ENCODE results near the gene TMEM151B. TPM values are rescaled to one million over a fixed set of nuclear protein-coding genes. Genes with fewer than 3 reads are reported as not detected.

TMEM151B gene
- total and polyA plus RNA-seq, 2 donors from 2014 or later = not detected

DNA sequence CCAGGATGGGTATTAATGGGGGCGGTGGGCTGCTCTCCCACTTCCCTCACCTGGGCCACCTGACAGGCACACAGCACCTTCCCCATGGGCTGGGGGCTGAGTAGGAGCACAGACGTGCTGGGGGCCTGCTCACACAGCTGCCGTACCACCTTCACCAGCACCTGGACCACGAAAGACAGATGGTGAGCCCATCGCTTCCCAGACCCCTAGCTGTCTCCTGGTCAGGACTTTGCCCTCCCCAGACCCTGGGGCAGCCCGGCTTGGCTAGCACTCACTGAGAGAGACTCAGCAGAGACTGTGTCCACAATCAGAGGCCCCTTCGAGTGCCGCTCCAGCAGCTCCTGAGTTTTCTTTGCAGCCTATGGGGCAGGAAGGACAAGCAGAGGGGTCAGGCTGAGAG lies 30.9 kb downstream of the TMEM151B start:
- Histone ChIP-seq H3K4me1 (ENCODE audit: control insufficient read depth in 2 of 3, insufficient read depth in 2 of 3, low read depth in 1 of 3, low read length in 3 of 3) (peaks cover 0 to 9% (median 0%) of the 10 kb centered on the region in 3 donors), H3K36me3 (ENCODE audit: control insufficient read depth in 2 of 3, insufficient read depth in 3 of 3, low read length in 3 of 3) (peaks cover 0 to 30% (median 13%) of the 10 kb centered on the region in 3 donors), H3K9ac (ENCODE audit: low read length in 3 of 3) (no peak overlapping the region), H3K27ac (ENCODE audit: low read depth in 2 of 2, low read length in 2 of 2) (no peak overlapping the region), H3K4me3 (ENCODE audit: low read length in 3 of 3) (no peak overlapping the region), H3K27me3 (ENCODE audit: control insufficient read depth, insufficient read depth, low read length) (peaks cover 10% of the 10 kb centered on the region), H3K9me3 (ENCODE audit: control insufficient read depth in 2 of 3, insufficient read depth in 1 of 3, low read length in 3 of 3) (no peaks in the 10 kb centered on the region)
- FAIRE-seq (no peak), DNase-seq (peak in 1 of 5 donors; percentile 45)
- TF ChIP-seq CTCF (IDR thresholded peaks at IDR 0.05; ENCODE audit: borderline replicate concordance, extremely low read depth, insufficient read depth) = no peak
- intact Hi-C loops (cut with DNase I) = no loop called here

- Histone ChIP-seq H3K36me3 (ENCODE audit: control insufficient read depth in 2 of 3, insufficient read depth in 3 of 3, low read length in 3 of 3) (peaks cover 0 to 30% (median 13%) of the 10 kb centered on the region in 3 donors), H3K9me3 (ENCODE audit: control insufficient read depth in 2 of 3, insufficient read depth in 1 of 3, low read length in 3 of 3) (no peaks in the 10 kb centered on the region), H3K27me3 (ENCODE audit: control insufficient read depth, insufficient read depth, low read length) (peaks cover 6% of the 10 kb centered on the region), H3K4me1 (ENCODE audit: control insufficient read depth in 2 of 3, insufficient read depth in 2 of 3, low read depth in 1 of 3, low read length in 3 of 3) (peaks cover 0 to 7% (median 0%) of the 10 kb centered on the region in 3 donors), H3K4me3 (ENCODE audit: low read length in 3 of 3) (no peak overlapping the region), H3K9ac (ENCODE audit: low read length in 3 of 3) (no peak overlapping the region), H3K27ac (ENCODE audit: low read depth in 2 of 2, low read length in 2 of 2) (no peak overlapping the region)
- no peak for TF ChIP-seq CTCF (IDR thresholded peaks at IDR 0.05; ENCODE audit: borderline replicate concordance, extremely low read depth, insufficient read depth)
- intact Hi-C loops (cut with DNase I) = no loop called here
- DNase-seq = peak in 1 of 5 donors; percentile 56
- FAIRE-seq = no peak
Observed at GRCh38 chr6:44301782-44302564, 31.7 kb downstream of the TMEM151B start.

GRCh38 chr6:44302856-44303255 lies 32.6 kb downstream of the TMEM151B start:
- intact Hi-C loops (cut with DNase I) = no loop called here
- FAIRE-seq (no peak), DNase-seq (peak in 1 of 5 donors; percentile 37)
- peaks cover 0 to 33% (median 13%) of the 10 kb centered on the region in 3 donors for H3K36me3 ChIP-seq (ENCODE audit: control insufficient read depth in 2 of 3, insufficient read depth in 3 of 3, low read length in 3 of 3)
- no peak overlapping the region for H3K4me3 ChIP-seq (ENCODE audit: low read length in 3 of 3)
- no peak overlapping the region for H3K9ac ChIP-seq (ENCODE audit: low read length in 3 of 3)
- H3K27ac ChIP-seq (ENCODE audit: low read depth in 2 of 2, low read length in 2 of 2) = no peak overlapping the region
- peaks cover 3% of the 10 kb centered on the region for H3K27me3 ChIP-seq (ENCODE audit: control insufficient read depth, insufficient read depth, low read length)
- no peaks in the 10 kb centered on the region for H3K9me3 ChIP-seq (ENCODE audit: control insufficient read depth in 2 of 3, insufficient read depth in 1 of 3, low read length in 3 of 3)
- peaks cover 0 to 3% (median 0%) of the 10 kb centered on the region in 3 donors for H3K4me1 ChIP-seq (ENCODE audit: control insufficient read depth in 2 of 3, insufficient read depth in 2 of 3, low read depth in 1 of 3, low read length in 3 of 3)
- no peak for TF ChIP-seq CTCF (IDR thresholded peaks at IDR 0.05; ENCODE audit: borderline replicate concordance, extremely low read depth, insufficient read depth)

All from kidney (tissue), 14 donors.